Amniotic epithelial cell (primary cell): ENCODE data around the gene SMAD6.
"Not testable (repeated sequence)": the region's sequence is repeated elsewhere in the genome, so short reads cannot be mapped to it uniquely, and the experiment has no call there.

ENCODE experiments used
- DNase-seq: peaks from one replicate; pipeline ENCODE4 v3.0.0-alpha.2; 2010; ENCODE audit warnings: low read depth

SMAD6 gene

GRCh38 chr15:66677336-66677735, 24.7 kb upstream of the SMAD6 start:
- no peak for DNase-seq

- DNase-seq = peak; percentile 71
Measured at GRCh38 chr15:66679061-66679656, 22.9 kb upstream of the SMAD6 start.

GRCh38 chr15:66679657-66680108, 22.4 kb upstream of the SMAD6 start:
- peak; percentile 96 for DNase-seq

GRCh38 chr15:66680502-66680901, 21.5 kb upstream of the SMAD6 start:
- DNase-seq = no peak

GRCh38 chr15:66681395-66681794, 20.6 kb upstream of the SMAD6 start:
- DNase-seq = no peak

GRCh38 chr15:66682246-66682645, 19.8 kb upstream of the SMAD6 start:
- peak; percentile 84 for DNase-seq

- DNase-seq = peak; percentile 59
Measured at GRCh38 chr15:66682865-66683264, 19.2 kb upstream of the SMAD6 start.

- no peak for DNase-seq
Measured at GRCh38 chr15:66684136-66684681, 17.8 kb upstream of the SMAD6 start.

- DNase-seq = no peak
Measured at GRCh38 chr15:66685638-66686150, 16.3 kb upstream of the SMAD6 start.

- not testable (repeated sequence) for DNase-seq
Measured at GRCh38 chr15:66690912-66691311, 11.1 kb upstream of the SMAD6 start.

- no peak for DNase-seq
Measured at GRCh38 chr15:66691727-66692126, 10.3 kb upstream of the SMAD6 start.

GRCh38 chr15:66692391-66692790, 9.6 kb upstream of the SMAD6 start:
- DNase-seq = no peak

GRCh38 chr15:66692808-66693596, 9.0 kb upstream of the SMAD6 start:
- DNase-seq = peak; percentile 48

GRCh38 chr15:66696770-66697169, 5.3 kb upstream of the SMAD6 start:
- DNase-seq = no peak

GRCh38 chr15:66698318-66698961, 3.6 kb upstream of the SMAD6 start:
- DNase-seq = peak; percentile 56

- no peak for DNase-seq
Measured at GRCh38 chr15:66698971-66699370, 3.1 kb upstream of the SMAD6 start.

GRCh38 chr15:66700412-66700801, 1.6 kb upstream of the SMAD6 start:
- DNase-seq = no peak

GRCh38 chr15:66700802-66701421, 1.1 kb upstream of the SMAD6 start:
- peak; percentile 94 for DNase-seq

- DNase-seq = peak; percentile 53
Measured at GRCh38 chr15:66701422-66702034, 508 bp upstream of the SMAD6 start.

- no peak for DNase-seq
Measured at GRCh38 chr15:66702787-66703539, 927 bp downstream of the SMAD6 start.

- DNase-seq = peak; percentile 29
Measured at GRCh38 chr15:66703540-66703941, 1.5 kb downstream of the SMAD6 start.
